Muscle of leg (tissue), 11 donors: ENCODE measurements around the gene PATL2. TPM values are rescaled to one million over a fixed set of nuclear protein-coding genes. Genes with fewer than 3 reads are reported as not detected.
A peak's percentile ranks its signal among the peaks of the same experiment; 100 is the strongest.

Experiments
- DNase-seq: peaks from one replicate; pipeline ENCODE4 v3.0.0; 2013
- H3K27ac ChIP-seq: one replicate; pipeline ENCODE4 v1.5.1; 2013; ENCODE audit warnings: mild to moderate bottlenecking, low read length, control low read depth
- H3K27me3 ChIP-seq: one replicate; pipeline ENCODE4 v1.6.1; 2013; ENCODE audit warnings: low read length; ENCODE audit not compliant: control insufficient read depth, insufficient read depth
- H3K36me3 ChIP-seq: one replicate; pipeline ENCODE4 v1.6.1; 2013; ENCODE audit warnings: low read length; ENCODE audit not compliant: control insufficient read depth, insufficient read depth
- H3K4me1 ChIP-seq: one replicate; pipeline ENCODE4 v1.6.1; 2013; ENCODE audit warnings: low read length; ENCODE audit not compliant: control insufficient read depth, insufficient read depth
- H3K4me3 ChIP-seq: one replicate; pipeline ENCODE4 v1.5.1; 2013; ENCODE audit warnings: low read length, control low read depth
- H3K9me3 ChIP-seq: replicated peaks from 2 replicates; pipeline ENCODE4 v1.6.1; 2013; ENCODE audit warnings: low read depth, low read length; ENCODE audit not compliant: control insufficient read depth
- WGBS: methylation state at CpG from one replicate; pipeline ENCODE4 v1.1.5; 2013; ENCODE audit warnings: missing lambda C conversion rate; ENCODE audit not compliant: insufficient coverage; 5-methylcytosine and 5-hydroxymethylcytosine counted together
- polyA plus RNA-seq, 8 donors: library from polyadenylated mRNA; unstranded; fragments of 120-200 nt; gene quantifications; one replicate each; pipeline versions ENCODE4 v1.2.1 to v1.2.3, GENCODE V29; 2013; ENCODE audit warnings: inconsistent platforms in 1 of 8, low replicate concordance in 1 of 8; ENCODE audit not compliant: insufficient read length in 8 of 8, insufficient read depth in 1 of 8
- total RNA-seq: library from RNA; stranded (reverse); fragments of 120-200 nt; gene quantifications from one replicate; pipeline ENCODE4 v1.2.4, GENCODE V29; 2013

The PATL2 gene
- total and polyA plus RNA-seq, 9 donors, result 0.58 to 1.2 (median 0.89) TPM

- Histone ChIP-seq H3K27ac (peak overlapping the region; percentile 29), H3K9me3 (no peaks in the 10 kb centered on the region), H3K4me3 (no peak overlapping the region), H3K27me3 (no peaks in the 10 kb centered on the region), H3K36me3 (peaks cover 44% of the 10 kb centered on the region), H3K4me1 (peaks cover under 1% of the 10 kb centered on the region)
- 96% methylated on average over 2 of the region's 4 CpGs for WGBS
- peak; percentile 13 for DNase-seq
Observed at GRCh38 chr15:44719293-44719999, 8.3 kb upstream of the PATL2 start.

- Histone ChIP-seq H3K36me3 (peaks cover 45% of the 10 kb centered on the region), H3K27me3 (no peaks in the 10 kb centered on the region), H3K9me3 (no peaks in the 10 kb centered on the region), H3K4me1 (peaks cover 2% of the 10 kb centered on the region), H3K4me3 (no peak overlapping the region), H3K27ac (no peak overlapping the region)
- no peak for DNase-seq
- WGBS, result 100% methylated on average over 2 of the region's 8 CpGs
Observed at GRCh38 chr15:44718927-44719292, 7.8 kb upstream of the PATL2 start.

- Histone ChIP-seq H3K4me3 (no peak overlapping the region), H3K27ac (no peak overlapping the region), H3K27me3 (no peaks in the 10 kb centered on the region), H3K4me1 (peaks cover 4% of the 10 kb centered on the region), H3K9me3 (no peaks in the 10 kb centered on the region), H3K36me3 (peaks cover 45% of the 10 kb centered on the region)
- WGBS, result no CpG with 5 or more reads among the region's 4 CpGs
- no peak for DNase-seq
Observed at GRCh38 chr15:44718180-44718926, 7.2 kb upstream of the PATL2 start.

GRCh38 chr15:44716983-44717602 lies 6.0 kb upstream of the PATL2 start:
- Histone ChIP-seq H3K4me1 (peaks cover 10% of the 10 kb centered on the region), H3K27me3 (no peaks in the 10 kb centered on the region), H3K27ac (no peak overlapping the region), H3K9me3 (no peaks in the 10 kb centered on the region), H3K36me3 (peaks cover 45% of the 10 kb centered on the region), H3K4me3 (no peak overlapping the region)
- WGBS, result no CpG with 5 or more reads among the region's 2 CpGs
- DNase-seq, result no peak

- Histone ChIP-seq H3K27ac (no peak overlapping the region), H3K4me1 (peaks cover 10% of the 10 kb centered on the region), H3K4me3 (no peak overlapping the region), H3K27me3 (no peaks in the 10 kb centered on the region), H3K9me3 (no peaks in the 10 kb centered on the region), H3K36me3 (peaks cover 45% of the 10 kb centered on the region)
- WGBS, result no CpG with 5 or more reads among the region's 2 CpGs
- no peak for DNase-seq
Observed at GRCh38 chr15:44715797-44716334, 4.7 kb upstream of the PATL2 start.

GRCh38 chr15:44715142-44715796 lies 4.1 kb upstream of the PATL2 start:
- 95% methylated on average over 4 of the region's 6 CpGs for WGBS
- Histone ChIP-seq H3K36me3 (peaks cover 45% of the 10 kb centered on the region), H3K4me3 (peak overlapping the region; percentile 12), H3K4me1 (peaks cover 11% of the 10 kb centered on the region), H3K27me3 (no peaks in the 10 kb centered on the region), H3K9me3 (no peaks in the 10 kb centered on the region), H3K27ac (no peak overlapping the region)
- DNase-seq, result no peak

GRCh38 chr15:44713006-44713966 lies 2.2 kb upstream of the PATL2 start:
- peaks cover 33% of the 10 kb centered on the region for H3K36me3 ChIP-seq
- peak overlapping the region; percentile 99 for H3K27ac ChIP-seq
- peaks cover 13% of the 10 kb centered on the region for H3K4me1 ChIP-seq
- peak; percentile 49 for DNase-seq
- H3K27me3 ChIP-seq, result no peaks in the 10 kb centered on the region
- H3K9me3 ChIP-seq, result no peaks in the 10 kb centered on the region
- WGBS, result no CpG with 5 or more reads among the region's 5 CpGs
- H3K4me3 ChIP-seq, result peak overlapping the region; percentile 89

- Histone ChIP-seq H3K4me3 (peak overlapping the region; percentile 89), H3K27me3 (no peaks in the 10 kb centered on the region), H3K4me1 (peaks cover 13% of the 10 kb centered on the region), H3K9me3 (no peaks in the 10 kb centered on the region), H3K36me3 (peaks cover 27% of the 10 kb centered on the region), H3K27ac (peak overlapping the region; percentile 99)
- WGBS, result 31% methylated on average over 20 of the region's 24 CpGs
- peak; percentile 93 for DNase-seq
Observed at GRCh38 chr15:44712346-44713005, 1.4 kb upstream of the PATL2 start.
